ENCODE results near the gene MINDY2.
A peak's percentile ranks its signal among the peaks of the same experiment; 100 is the strongest.

MINDY2 gene

GRCh38 chr15:58770857-58771620 is at the start of gene MINDY2:
Gene MINDY2 (plus strand): TSS chr15:58771302. CDS start chr15:58771396, 94 bp downstream.
- Histone ChIP-seq H3K9ac (ENCODE audit: low read length) (peak within 1 kb of the TSS; percentile 78), H3F3A (ENCODE audit: insufficient read depth, low read length) (0 out of 2 replicates have a peak, but pooled peaks cover 3% of the 10 kb centered on the region), H3K9me3 (replicated peaks; ENCODE audit: insufficient read depth, low read length) (no peaks in the 10 kb centered on the region), H3K36me3 (replicated peaks; ENCODE audit: insufficient read depth, low read length) (no peaks in the 10 kb centered on the region), H3K27ac (ENCODE audit: low read length) (peak within 1 kb of the TSS; percentile 71; the same call in 1 of the 2 replicates), H2AFZ (ENCODE audit: low read length) (peak within 1 kb of the TSS; percentile 93), H3K4me3 (ENCODE audit: low read length) (peak within 1 kb of the TSS; percentile 93), H4K20me1 (ENCODE audit: insufficient read depth, low read length) (no peaks in the 10 kb centered on the region), H3K4me1 (ENCODE audit: low read length) (peaks cover 20% of the 10 kb centered on the region), H3K9me2 (replicated peaks; ENCODE audit: insufficient read depth, low read length) (no peaks in the 10 kb centered on the region), H3K79me2 (ENCODE audit: low read length) (peaks cover 46% of the 10 kb centered on the region), H3K4me2 (ENCODE audit: low read depth, low read length) (peak within 1 kb of the TSS; percentile 74), H3K27me3 (replicated peaks; ENCODE audit: insufficient read depth, low read length) (no peaks in the 10 kb centered on the region)
- peak; percentile 99 for DNase-seq
- TF ChIP-seq CTCF (IDR thresholded peaks at IDR 0.05; ENCODE audit: low read length) (peak; percentile 39), EZH2 (optimal IDR thresholded peaks at IDR 0.05; ENCODE audit: low read depth, low read length) (no peak)

- no peaks in the 10 kb centered on the region for H3K9me2 ChIP-seq (replicated peaks; ENCODE audit: insufficient read depth, low read length)
- no peaks in the 10 kb centered on the region for H3K4me1 ChIP-seq (ENCODE audit: low read length)
- TF ChIP-seq CTCF (IDR thresholded peaks at IDR 0.05; ENCODE audit: low read length) (no peak), EZH2 (optimal IDR thresholded peaks at IDR 0.05; ENCODE audit: low read depth, low read length) (no peak), EZH2phosphoT487 (IDR thresholded peaks at IDR 0.05; ENCODE audit: low read length) (no peak)
- peaks cover 99% of the 10 kb centered on the region for H3K79me2 ChIP-seq (ENCODE audit: low read length)
- peaks cover 28% of the 10 kb centered on the region for H4K20me1 ChIP-seq (ENCODE audit: insufficient read depth, low read length)
- peaks cover 4% of the 10 kb centered on the region; the same call in 1 of the 2 replicates for H3F3A ChIP-seq (ENCODE audit: insufficient read depth, low read length)
- no peak overlapping the region for H2AFZ ChIP-seq (ENCODE audit: low read length)
- H3K9me3 ChIP-seq (replicated peaks; ENCODE audit: insufficient read depth, low read length) = no peaks in the 10 kb centered on the region
- H3K4me3 ChIP-seq (ENCODE audit: low read length) = no peak overlapping the region
- H3K27ac ChIP-seq (ENCODE audit: low read length) = no peak overlapping the region
- H3K4me2 ChIP-seq (ENCODE audit: low read depth, low read length) = no peak overlapping the region
- H3K36me3 ChIP-seq (replicated peaks; ENCODE audit: insufficient read depth, low read length) = no peaks in the 10 kb centered on the region; the same call in none of the 2 replicates
- H3K27me3 ChIP-seq (replicated peaks; ENCODE audit: insufficient read depth, low read length) = no peaks in the 10 kb centered on the region
- no peak for DNase-seq
- H3K9ac ChIP-seq (ENCODE audit: low read length) = no peak overlapping the region
Observed at GRCh38 chr15:58724466-58724865, 46.6 kb upstream of the MINDY2 start.

- Histone ChIP-seq H3K4me2 (ENCODE audit: low read depth, low read length) (no peak overlapping the region), H3K9me3 (replicated peaks; ENCODE audit: insufficient read depth, low read length) (no peaks in the 10 kb centered on the region), H3F3A (ENCODE audit: insufficient read depth, low read length) (peaks cover 8% of the 10 kb centered on the region; the same call in 1 of the 2 replicates), H3K27me3 (replicated peaks; ENCODE audit: insufficient read depth, low read length) (no peaks in the 10 kb centered on the region), H2AFZ (ENCODE audit: low read length) (no peak overlapping the region), H3K9ac (ENCODE audit: low read length) (no peak overlapping the region), H3K79me2 (ENCODE audit: low read length) (peaks cover 100% of the 10 kb centered on the region), H3K27ac (ENCODE audit: low read length) (no peak overlapping the region), H4K20me1 (ENCODE audit: insufficient read depth, low read length) (peaks cover 36% of the 10 kb centered on the region), H3K36me3 (replicated peaks; ENCODE audit: insufficient read depth, low read length) (no peaks in the 10 kb centered on the region; the same call in none of the 2 replicates), H3K4me3 (ENCODE audit: low read length) (no peak overlapping the region), H3K9me2 (replicated peaks; ENCODE audit: insufficient read depth, low read length) (no peaks in the 10 kb centered on the region), H3K4me1 (ENCODE audit: low read length) (0 out of 2 replicates have a peak, but pooled peaks cover 12% of the 10 kb centered on the region)
- TF ChIP-seq EZH2phosphoT487 (IDR thresholded peaks at IDR 0.05; ENCODE audit: low read length) (no peak), CTCF (IDR thresholded peaks at IDR 0.05; ENCODE audit: low read length) (no peak), EZH2 (optimal IDR thresholded peaks at IDR 0.05; ENCODE audit: low read depth, low read length) (no peak)
- no peak for DNase-seq
Observed at GRCh38 chr15:58726867-58727266, 44.2 kb upstream of the MINDY2 start.
